Prostate gland (tissue), 2 donors: Measurements from ENCODE around the gene P2RX1.

Experiments
- CTCF ChIP-seq, 4 experiments: fragments of 200-600 bp in 2 of 4; fragments of 450-650 bp in 2 of 4; sonication (generic) in 2 of 4; IDR thresholded peaks; 1 replicate in 3 of 4; 2 replicates in 1 of 4; pipeline ENCODE4 v1.5.1; 2016 to 2019; ENCODE audit warnings: antibody characterized with exemption in 4 of 4, mild to moderate bottlenecking in 2 of 4, moderate library complexity in 2 of 4
- POLR2AphosphoS5 ChIP-seq: sonication (generic); formaldehyde crosslinking; IDR thresholded peaks from one replicate; pipeline ENCODE4 v1.6.1; 2017; ENCODE audit warnings: antibody characterized with exemption

- TF ChIP-seq CTCF (IDR thresholded peaks at IDR 0.05) (no peak), POLR2AphosphoS5 (no peak)
These were observed 67.9 kb downstream of the P2RX1 start for GRCh38 chr17:3848229-3848835.
